DND-41 (cell line): ENCODE measurements around the gene CAB39L.

Experiments
- ATAC-seq: fragments of 200-7000 bp; cut with Tn5 transposase; 3 replicates; pipeline ENCODE4 v1.9.1; 2021; ENCODE audit warnings: low read depth; ENCODE audit not compliant: insufficient read depth
- DNase-seq: peaks from one replicate; pipeline ENCODE4 v3.0.0-alpha.2; 2020
- H2AFZ ChIP-seq: 2 replicates; pipeline ENCODE4 v1.6.0; 2012; ENCODE audit warnings: low read depth, low read length
- H3K27ac ChIP-seq: 2 replicates; pipeline ENCODE4 v1.5.1; 2012; ENCODE audit warnings: low read length, inconsistent platforms
- H3K27me3 ChIP-seq: fragments of 200-600 bp; sonication (generic); 2 replicates; pipeline ENCODE4 v1.6.0; 2012; ENCODE audit warnings: low read length, mild to moderate bottlenecking, inconsistent platforms; ENCODE audit not compliant: insufficient read depth, poor library complexity
- H3K36me3 ChIP-seq: 2 replicates; pipeline ENCODE4 v1.5.1; 2012; ENCODE audit warnings: low read length, inconsistent platforms; ENCODE audit not compliant: insufficient read depth
- H3K4me1 ChIP-seq: 2 replicates; pipeline ENCODE4 v1.5.1; 2012; ENCODE audit warnings: mild to moderate bottlenecking, low read length; ENCODE audit not compliant: insufficient read depth
- H3K4me2 ChIP-seq: 2 replicates; pipeline ENCODE4 v1.6.0; 2012; ENCODE audit warnings: mild to moderate bottlenecking, moderate library complexity, low read length, inconsistent platforms; ENCODE audit not compliant: insufficient read depth
- H3K4me3 ChIP-seq, 2 experiments: fragments of 200-600 bp in 1 of 2; shearing (Covaris generic) in 1 of 2; 2 replicates each; pipeline ENCODE4 v1.5.1; 2012 to 2016; ENCODE audit warnings: inconsistent platforms in 2 of 2, low read length in 2 of 2, mild to moderate bottlenecking in 2 of 2, low read depth in 1 of 2, moderate library complexity in 1 of 2
- H3K79me2 ChIP-seq: 2 replicates; pipeline ENCODE4 v1.6.0; 2012; ENCODE audit warnings: low read length, inconsistent platforms; ENCODE audit not compliant: insufficient read depth
- H3K9ac ChIP-seq: 2 replicates; pipeline ENCODE4 v1.6.0; 2012; ENCODE audit warnings: low read depth, mild to moderate bottlenecking, inconsistent platforms, low read length, moderate library complexity
- H3K9me3 ChIP-seq: 2 replicates; pipeline ENCODE4 v1.5.1; 2012; ENCODE audit warnings: low read length, moderate library complexity, mild to moderate bottlenecking, inconsistent platforms; ENCODE audit not compliant: insufficient read depth, severe bottlenecking
- H4K20me1 ChIP-seq: 2 replicates; pipeline ENCODE4 v1.6.0; 2012; ENCODE audit warnings: low read length; ENCODE audit not compliant: insufficient read depth
- CTCF ChIP-seq: IDR thresholded peaks from 2 replicates; pipeline ENCODE4 v1.5.1; 2012; ENCODE audit warnings: borderline replicate concordance, low read length, moderate library complexity, mild to moderate bottlenecking; ENCODE audit not compliant: poor library complexity, severe bottlenecking; ENCODE audit errors: extremely low read depth
- EZH2 ChIP-seq: IDR thresholded peaks from 3 replicates; pipeline ENCODE4 v1.6.1; 2012; ENCODE audit warnings: borderline replicate concordance, low read depth, mild to moderate bottlenecking, moderate library complexity, low read length, inconsistent platforms; ENCODE audit not compliant: severe bottlenecking

The CAB39L gene

GRCh38 chr13:49373716-49374115 is 70.1 kb downstream of the CAB39L start:
- H3K9ac ChIP-seq, result no peak overlapping the region
- no peak for DNase-seq
- no peaks in the 10 kb centered on the region for H4K20me1 ChIP-seq
- no peak overlapping the region for H3K4me2 ChIP-seq
- H3K9me3 ChIP-seq, result no peaks in the 10 kb centered on the region
- no peak for TF ChIP-seq EZH2
- no peak for TF ChIP-seq CTCF
- H3K4me1 ChIP-seq, result no peaks in the 10 kb centered on the region
- H3K36me3 ChIP-seq, result no peaks in the 10 kb centered on the region
- no peak for ATAC-seq
- H2AFZ ChIP-seq, result no peak overlapping the region
- H3K27ac ChIP-seq, result no peak overlapping the region
- H3K27me3 ChIP-seq, result no peaks in the 10 kb centered on the region
- no peak overlapping the region for H3K4me3 ChIP-seq
- no peaks in the 10 kb centered on the region for H3K79me2 ChIP-seq

DNA sequence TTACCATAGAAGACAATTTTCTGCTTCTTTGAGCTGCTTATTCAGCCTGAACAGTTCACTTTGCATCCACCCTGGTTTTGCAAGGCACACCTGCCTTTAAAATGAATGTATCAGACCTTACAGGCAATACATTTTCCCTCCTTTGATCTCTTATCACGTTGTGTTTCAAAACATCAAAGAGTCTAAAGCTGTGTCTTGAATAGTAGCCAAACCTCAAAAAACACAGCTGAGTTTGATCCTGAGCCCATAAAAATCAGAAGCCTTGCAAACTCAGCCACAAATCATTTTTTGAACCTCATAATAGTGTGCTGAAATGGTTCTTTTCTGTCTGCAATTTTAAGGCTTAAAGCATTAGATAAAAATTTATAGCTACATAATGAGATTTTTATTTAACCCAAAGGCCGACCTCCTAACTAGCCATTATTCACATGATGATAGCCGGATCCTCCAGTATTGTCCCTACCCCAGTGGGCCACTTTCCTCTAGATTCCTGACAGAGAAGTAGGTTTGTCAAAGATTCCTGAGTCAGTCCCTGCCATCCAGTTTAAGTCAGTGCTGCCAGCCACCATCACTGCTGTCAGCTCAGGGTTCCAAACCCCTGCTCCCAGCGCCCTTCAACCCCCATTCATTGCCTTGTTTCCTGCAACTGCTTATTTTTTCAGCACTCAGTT is 71.8 kb downstream of the CAB39L start:
- H3K4me2 ChIP-seq, result no peak overlapping the region
- no peaks in the 10 kb centered on the region for H3K36me3 ChIP-seq
- H4K20me1 ChIP-seq, result no peaks in the 10 kb centered on the region
- H3K4me3 ChIP-seq, result no peak overlapping the region
- no peaks in the 10 kb centered on the region for H3K9me3 ChIP-seq
- peak; percentile 63 for ATAC-seq
- no peak overlapping the region for H3K9ac ChIP-seq
- TF ChIP-seq CTCF, result no peak
- no peak for TF ChIP-seq EZH2
- no peaks in the 10 kb centered on the region for H3K79me2 ChIP-seq
- H2AFZ ChIP-seq, result no peak overlapping the region
- H3K27ac ChIP-seq, result no peak overlapping the region
- no peaks in the 10 kb centered on the region for H3K27me3 ChIP-seq
- H3K4me1 ChIP-seq, result no peaks in the 10 kb centered on the region
- peak; percentile 9 for DNase-seq

- no peak overlapping the region for H3K9ac ChIP-seq
- H3K79me2 ChIP-seq, result no peaks in the 10 kb centered on the region
- no peak for TF ChIP-seq EZH2
- TF ChIP-seq CTCF, result no peak
- H4K20me1 ChIP-seq, result no peaks in the 10 kb centered on the region
- no peak overlapping the region for H3K4me2 ChIP-seq
- no peaks in the 10 kb centered on the region for H3K36me3 ChIP-seq
- no peak overlapping the region for H2AFZ ChIP-seq
- H3K9me3 ChIP-seq, result no peaks in the 10 kb centered on the region
- H3K27me3 ChIP-seq, result no peaks in the 10 kb centered on the region
- no peak overlapping the region for H3K4me3 ChIP-seq
- DNase-seq (no peak), ATAC-seq (no peak)
- no peaks in the 10 kb centered on the region for H3K4me1 ChIP-seq
- H3K27ac ChIP-seq, result no peak overlapping the region
Observed at GRCh38 chr13:49370371-49370770, 73.5 kb downstream of the CAB39L start.

GRCh38 chr13:49369866-49370265 is 74.0 kb downstream of the CAB39L start:
- H3K36me3 ChIP-seq, result no peaks in the 10 kb centered on the region
- H3K9me3 ChIP-seq, result no peaks in the 10 kb centered on the region
- no peaks in the 10 kb centered on the region for H4K20me1 ChIP-seq
- DNase-seq (no peak), ATAC-seq (no peak)
- no peaks in the 10 kb centered on the region for H3K79me2 ChIP-seq
- H3K4me3 ChIP-seq, result no peak overlapping the region
- H3K4me1 ChIP-seq, result no peaks in the 10 kb centered on the region
- H3K27me3 ChIP-seq, result no peaks in the 10 kb centered on the region
- TF ChIP-seq CTCF (no peak), EZH2 (no peak)
- no peak overlapping the region for H3K4me2 ChIP-seq
- no peak overlapping the region for H3K27ac ChIP-seq
- H3K9ac ChIP-seq, result no peak overlapping the region
- H2AFZ ChIP-seq, result no peak overlapping the region
